Measurements from ENCODE around the gene LAMA1. TPM values are rescaled to one million over a fixed set of nuclear protein-coding genes. Genes with fewer than 3 reads are reported as not detected.

The LAMA1 gene
- total and polyA plus RNA-seq, 10 of the 15 experiments (the other 5 are each of a cell fraction or from before 2014, with no cell fraction given), result under 0.01 to 1.9 (median 0.06) TPM; not detected in 6

GRCh38 chr18:7062811-7063210 is 54.8 kb downstream of the LAMA1 start:
- 29% methylated on average over 5 of the region's 5 CpGs for WGBS (ENCODE audit: insufficient coverage, insufficient replicate concordance, low lambda C conversion rate, missing lambda C conversion rate)
- Histone ChIP-seq H3K4me1 (ENCODE audit: control insufficient read depth, insufficient read depth, low read length) (no peaks in the 10 kb centered on the region), H3K27ac (ENCODE audit: control insufficient read depth, insufficient read depth) (no peak overlapping the region), H4K20me1 (ENCODE audit: control insufficient read depth, insufficient read depth) (no peaks in the 10 kb centered on the region), H3K9ac (ENCODE audit: control insufficient read depth, insufficient read depth, low read length) (no peak overlapping the region), H3K27me3 (replicated peaks in 1 of 2; ENCODE audit: control insufficient read depth in 2 of 2, insufficient read depth in 2 of 2, low read length in 1 of 2) (no peaks in the 10 kb centered on the region), H3K4me3 (no peak overlapping the region), H3K79me2 (ENCODE audit: control insufficient read depth, insufficient read depth, low read length) (no peaks in the 10 kb centered on the region), H2AFZ (ENCODE audit: control insufficient read depth, low read depth, low read length) (no peak overlapping the region), H3K9me3 (replicated peaks; ENCODE audit: control insufficient read depth, insufficient read depth, low read length) (no peaks in the 10 kb centered on the region), H3K4me2 (ENCODE audit: control insufficient read depth, insufficient read depth) (no peak overlapping the region), H3K36me3 (ENCODE audit: control insufficient read depth in 2 of 2, insufficient read depth in 2 of 2, low read length in 1 of 2) (no peaks in the 10 kb centered on the region)
- ATAC-seq (no peak), DNase-seq (ENCODE audit: low read depth, low spot score) (no peak), FAIRE-seq (no peak)
- ChIA-PET SMC1A (ENCODE audit: uncharacterized antibody, unreplicated experiment) (no interaction called here), CTCF (no interaction called here), RAD21 (ENCODE audit: unreplicated experiment) (no interaction called here), POLR2A (interaction anchor here (0.5 kb wide), 1 partner anchor 30 kb away, joined by 3 read pairs; no protein-coding TSS in a partner anchor)
- in situ Hi-C loops (cut with MboI), result no loop called here
- no TSS peak for BruUV-seq (replicated peaks)
- intact Hi-C loops (cut with micrococcal nuclease; ENCODE audit: unreplicated experiment), result no loop called here
- no peak for TF ChIP-seq SMAD5 (IDR thresholded peaks at IDR 0.05; ENCODE audit: low read depth)

GRCh38 chr18:7062236-7062635 is 55.4 kb downstream of the LAMA1 start:
- in situ Hi-C loops (cut with MboI), result no loop called here
- H3K4me2 ChIP-seq (ENCODE audit: control insufficient read depth, insufficient read depth), result no peak overlapping the region
- no peak overlapping the region for H3K4me3 ChIP-seq
- no peaks in the 10 kb centered on the region for H3K36me3 ChIP-seq (ENCODE audit: control insufficient read depth in 2 of 2, insufficient read depth in 2 of 2, low read length in 1 of 2)
- CTCF ChIA-PET, result interaction anchor here (0.6 kb wide), 1 partner anchor 97 kb away, joined by 3 read pairs; no protein-coding TSS in a partner anchor
- no peak overlapping the region for H3K27ac ChIP-seq (ENCODE audit: control insufficient read depth, insufficient read depth)
- H3K4me1 ChIP-seq (ENCODE audit: control insufficient read depth, insufficient read depth, low read length), result no peaks in the 10 kb centered on the region
- RAD21 ChIA-PET (ENCODE audit: unreplicated experiment), result no interaction called here
- WGBS (ENCODE audit: insufficient coverage, insufficient replicate concordance, low lambda C conversion rate, missing lambda C conversion rate), result 39% methylated on average over 9 of the region's 9 CpGs
- no peak for FAIRE-seq
- SMC1A ChIA-PET (ENCODE audit: uncharacterized antibody, unreplicated experiment), result no interaction called here
- no TSS peak for BruUV-seq (replicated peaks)
- H3K9ac ChIP-seq (ENCODE audit: control insufficient read depth, insufficient read depth, low read length), result no peak overlapping the region
- ATAC-seq, result no peak
- no peak for DNase-seq (ENCODE audit: low read depth, low spot score)
- POLR2A ChIA-PET, result no interaction called here
- intact Hi-C loops (cut with micrococcal nuclease; ENCODE audit: unreplicated experiment), result no loop called here
- no peak overlapping the region for H2AFZ ChIP-seq (ENCODE audit: control insufficient read depth, low read depth, low read length)
- H3K27me3 ChIP-seq (replicated peaks in 1 of 2; ENCODE audit: control insufficient read depth in 2 of 2, insufficient read depth in 2 of 2, low read length in 1 of 2), result no peaks in the 10 kb centered on the region
- no peaks in the 10 kb centered on the region for H3K79me2 ChIP-seq (ENCODE audit: control insufficient read depth, insufficient read depth, low read length)
- no peaks in the 10 kb centered on the region for H3K9me3 ChIP-seq (replicated peaks; ENCODE audit: control insufficient read depth, insufficient read depth, low read length)
- no peaks in the 10 kb centered on the region for H4K20me1 ChIP-seq (ENCODE audit: control insufficient read depth, insufficient read depth)
- TF ChIP-seq ATF2 (IDR thresholded peaks at IDR 0.05; ENCODE audit: low read length), result no peak
- TF ChIP-seq RELA (IDR thresholded peaks at IDR 0.05; ENCODE audit: borderline replicate concordance, partially characterized antibody), result no peak
- TF ChIP-seq ZNF622 (IDR thresholded peaks at IDR 0.05), result no peak
- no peak for TF ChIP-seq CBX3 (IDR thresholded peaks at IDR 0.05; ENCODE audit: borderline replicate concordance, low read depth)
- TF ChIP-seq KLF5 (IDR thresholded peaks at IDR 0.05; ENCODE audit: partially characterized antibody), result no peak
- TF ChIP-seq NKRF (conservative IDR thresholded peaks at IDR 0.05), result no peak
- no peak for TF ChIP-seq TAF1 (IDR thresholded peaks at IDR 0.05; ENCODE audit: borderline replicate concordance, low read depth, low read length)
- no peak for TF ChIP-seq RUNX3 (IDR thresholded peaks at IDR 0.05; ENCODE audit: low read length)
- no peak for TF ChIP-seq NR2C2 (IDR thresholded peaks at IDR 0.05; ENCODE audit: borderline replicate concordance, control insufficient read depth, insufficient read length, low read depth)
- no peak for TF ChIP-seq SUPT20H (IDR thresholded peaks at IDR 0.05; ENCODE audit: borderline replicate concordance, control insufficient read depth, low read depth, low read length)
- TF ChIP-seq WRNIP1 (IDR thresholded peaks at IDR 0.05; ENCODE audit: borderline replicate concordance, low read depth, low read length), result no peak
- no peak for TF ChIP-seq IRF3 (IDR thresholded peaks at IDR 0.05)

Data from GM12878 (cell line).